IPS-11a (cell line): ENCODE data around the gene IFNG.

ENCODE experiments used
- H3K4me3 ChIP-seq: one replicate; pipeline ENCODE4 v1.5.1; 2013; ENCODE audit warnings: low read depth, low read length, control low read depth

IFNG gene

DNA sequence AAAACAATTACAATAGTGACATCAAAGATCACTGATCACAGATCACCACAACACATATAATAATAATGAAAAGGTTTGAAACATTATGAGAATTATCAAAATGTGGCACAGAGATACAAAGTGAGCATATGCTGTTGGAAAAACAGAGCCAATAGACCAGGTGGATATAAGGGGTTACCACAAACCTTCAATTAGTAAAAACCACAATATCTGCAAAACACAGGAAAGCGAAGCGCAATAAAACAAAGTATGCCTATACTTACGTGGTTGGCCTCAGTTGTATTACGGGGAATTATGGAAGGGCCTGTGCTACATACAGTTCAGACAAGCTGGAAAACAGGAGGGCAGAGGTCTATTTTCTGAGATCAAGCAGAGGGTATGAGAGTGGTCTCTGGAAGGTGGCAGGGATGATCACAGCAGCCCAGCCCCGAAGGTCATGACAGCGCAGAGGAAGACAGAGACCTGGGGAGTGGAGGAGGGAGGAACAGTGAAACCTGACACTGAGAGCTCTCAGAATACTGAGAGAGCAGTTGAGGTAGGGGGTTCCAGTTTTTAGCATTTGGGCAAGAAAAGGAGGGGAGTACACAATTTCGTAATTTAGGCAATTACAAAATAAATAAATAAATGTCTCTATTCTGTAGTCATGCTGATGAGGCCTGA is 41.3 kb downstream of the IFNG start:
- no peak overlapping the region for H3K4me3 ChIP-seq

DNA sequence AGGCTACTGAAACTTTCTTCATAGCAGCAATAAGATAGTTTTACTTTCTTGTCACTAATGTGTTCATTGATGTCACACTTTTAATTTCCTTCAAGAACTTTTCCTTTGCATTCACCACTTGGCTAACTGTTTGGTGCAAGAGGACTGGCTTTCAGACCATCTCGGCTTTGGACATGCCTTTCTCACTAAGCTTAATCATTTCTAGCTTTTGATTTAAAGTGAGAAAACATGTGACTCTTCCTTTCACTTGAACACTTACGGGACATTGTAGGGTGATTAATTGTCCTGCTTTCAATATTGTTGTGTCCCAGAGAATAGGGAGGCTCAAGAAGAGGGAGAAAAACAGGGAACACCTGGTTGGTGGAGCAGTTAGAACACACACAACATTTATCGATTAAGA is 41.9 kb downstream of the IFNG start:
- no peak overlapping the region for H3K4me3 ChIP-seq

DNA sequence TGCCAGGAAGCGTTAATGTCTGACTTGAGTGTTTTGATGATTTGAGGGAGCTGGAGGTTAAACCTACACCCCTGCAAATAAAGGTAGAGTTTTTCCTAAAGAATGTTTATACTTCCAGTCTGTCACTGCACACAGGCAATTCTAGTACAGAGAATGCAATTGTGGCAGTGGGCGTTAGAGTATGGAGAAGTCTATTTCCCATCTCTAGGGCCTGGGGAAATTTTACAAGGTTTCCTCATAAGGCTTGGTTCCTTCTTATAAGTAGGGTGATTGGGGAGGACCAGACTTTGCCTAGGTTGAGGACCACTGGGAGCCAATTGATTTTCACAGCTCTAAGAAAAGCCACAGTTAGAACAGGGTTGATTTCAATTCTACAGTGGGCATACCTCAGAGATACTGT is 44.3 kb downstream of the IFNG start:
- no peak overlapping the region for H3K4me3 ChIP-seq

GRCh38 chr12:68114606-68115005 is 44.9 kb downstream of the IFNG start:
- no peak overlapping the region for H3K4me3 ChIP-seq

GRCh38 chr12:68113644-68114043 is 45.9 kb downstream of the IFNG start:
- H3K4me3 ChIP-seq: no peak overlapping the region

- no peak overlapping the region for H3K4me3 ChIP-seq
Observed at GRCh38 chr12:68111995-68112394, 47.5 kb downstream of the IFNG start.

DNA sequence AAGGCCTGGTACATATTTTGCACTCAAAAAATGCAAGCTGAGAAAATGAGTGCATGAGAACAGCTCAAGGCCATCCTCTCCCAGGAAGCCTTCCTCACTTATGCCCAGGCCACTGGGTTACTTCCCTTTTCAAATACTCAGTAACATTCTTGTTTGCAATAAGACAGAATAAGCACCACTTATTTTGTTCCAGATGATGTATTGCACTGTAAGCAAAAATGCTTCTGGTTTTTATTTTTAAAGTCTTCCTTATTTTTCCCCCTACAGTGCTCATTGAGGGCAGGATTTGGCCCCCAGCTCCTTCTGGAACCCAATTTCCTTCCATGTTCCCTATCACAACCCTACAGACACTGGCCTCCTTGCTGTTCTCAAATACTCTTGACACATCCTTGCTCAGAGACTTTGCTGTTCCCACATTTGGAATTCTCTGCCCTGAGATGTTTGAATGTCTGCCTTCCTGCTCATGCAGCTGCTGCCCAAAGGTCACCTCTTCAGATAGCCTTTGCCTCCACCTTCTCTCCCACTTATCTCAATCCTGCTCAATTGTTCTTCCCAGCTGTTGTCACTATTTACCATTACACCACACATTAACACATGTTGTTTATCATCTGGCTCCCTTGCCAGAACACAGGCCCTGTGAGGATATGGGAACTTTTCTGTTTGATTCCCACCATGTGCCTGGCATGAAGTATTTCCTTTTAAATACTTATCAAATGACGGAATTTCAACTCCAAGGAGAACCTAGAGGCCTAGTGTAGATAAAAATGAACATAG is 49.9 kb downstream of the IFNG start:
- H3K4me3 ChIP-seq: no peak overlapping the region

DNA sequence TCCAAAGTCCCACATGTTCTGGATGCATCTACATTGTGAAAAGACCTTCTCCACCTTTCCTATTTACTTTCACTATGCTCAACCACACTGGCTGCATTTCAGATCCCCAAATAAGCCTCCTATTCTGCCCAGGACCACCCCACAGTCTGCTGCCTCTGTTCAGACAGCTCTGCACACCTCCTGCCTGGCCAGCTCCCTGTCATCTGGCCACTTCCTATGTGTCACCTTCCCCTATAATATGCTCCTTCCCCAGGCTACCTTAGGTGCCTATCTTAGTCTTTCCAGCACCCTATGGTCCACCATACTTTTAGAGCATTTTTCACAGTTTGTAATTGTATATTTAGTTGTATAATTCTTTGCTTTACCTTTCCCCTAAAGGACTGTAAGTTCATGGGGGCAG is 50.5 kb downstream of the IFNG start:
- H3K4me3 ChIP-seq: no peak overlapping the region

GRCh38 chr12:68106660-68107059 is 52.9 kb downstream of the IFNG start:
- H3K4me3 ChIP-seq: no peak overlapping the region

GRCh38 chr12:68106160-68106559 is 53.4 kb downstream of the IFNG start:
- H3K4me3 ChIP-seq: no peak overlapping the region
